ENCODE results near the gene FAM8A1. TPM values are rescaled to one million over a fixed set of nuclear protein-coding genes. Genes with fewer than 3 reads are reported as not detected.
A peak's percentile ranks its signal among the peaks of the same experiment; 100 is the strongest.
"Not testable (repeated sequence)": the region's sequence is repeated elsewhere in the genome, so short reads cannot be mapped to it uniquely, and the experiment has no call there.

FAM8A1 gene
- total RNA-seq, 1 donor from 2014 or later = 18.3 TPM

DNA sequence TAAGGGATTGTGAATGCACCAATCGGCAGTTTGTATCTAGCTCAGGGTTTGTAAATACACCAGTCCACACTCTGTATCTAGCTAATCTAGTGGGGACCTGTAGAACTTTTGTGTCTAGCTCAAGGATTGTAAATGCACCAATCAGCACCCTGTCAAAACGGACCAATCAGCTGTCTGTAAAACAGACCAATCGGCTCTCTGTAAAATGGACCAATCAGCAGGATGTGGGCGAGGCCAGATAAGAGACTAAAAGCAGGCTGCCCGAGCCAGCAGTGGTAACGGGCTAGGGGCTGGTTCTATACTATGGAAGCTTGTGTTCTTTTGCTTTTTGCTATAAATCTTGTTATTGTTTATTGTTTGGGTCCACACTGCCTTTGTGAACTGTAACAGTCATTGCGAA lies 18.8 kb upstream of the FAM8A1 start:
- H3K9ac ChIP-seq (ENCODE audit: low read depth in 1 of 3, low read length in 3 of 3); H3K36me3 ChIP-seq (ENCODE audit: control insufficient read depth in 3 of 3, insufficient read depth in 3 of 3, low read length in 3 of 3); H3K4me3 ChIP-seq (ENCODE audit: low read length in 3 of 3); H3K27me3 ChIP-seq (ENCODE audit: control insufficient read depth in 3 of 3, insufficient read depth in 3 of 3, low read length in 3 of 3); H3K9me3 ChIP-seq (ENCODE audit: control insufficient read depth in 3 of 3, low read length in 3 of 3): not testable (repeated sequence)
- peak overlapping the region; percentile 51 for H3K27ac ChIP-seq (ENCODE audit: low read depth, low read length)
- peaks cover 8 to 11% (median 8%) of the 10 kb centered on the region in 3 donors for H3K4me1 ChIP-seq (ENCODE audit: control insufficient read depth in 3 of 3, insufficient read depth in 3 of 3, low read length in 3 of 3)

DNA sequence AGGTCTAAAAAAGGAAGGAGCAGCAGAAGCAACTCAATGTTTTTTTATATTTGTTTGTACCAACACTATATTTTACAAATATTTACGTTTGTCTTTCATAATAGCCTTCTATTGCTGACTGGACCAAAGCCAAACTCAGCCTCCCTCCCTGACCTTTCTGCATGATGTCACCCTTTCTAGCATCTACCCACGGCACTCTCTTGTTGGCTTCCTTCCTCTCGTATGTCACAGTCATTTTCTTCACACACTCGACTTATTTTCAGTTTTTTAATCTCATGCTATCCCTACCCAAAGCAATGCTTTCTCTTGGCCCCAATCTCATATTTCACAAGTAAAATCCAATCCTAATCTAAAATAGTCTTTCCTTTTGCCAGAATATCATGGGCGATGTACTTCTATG lies 16.3 kb upstream of the FAM8A1 start:
- Histone ChIP-seq H3K9me3 (ENCODE audit: control insufficient read depth in 3 of 3, low read length in 3 of 3) (no peaks in the 10 kb centered on the region), H3K27ac (ENCODE audit: low read depth, low read length) (peak overlapping the region; percentile 67), H3K27me3 (ENCODE audit: control insufficient read depth in 3 of 3, insufficient read depth in 3 of 3, low read length in 3 of 3) (no peaks in the 10 kb centered on the region), H3K4me3 (ENCODE audit: low read length in 3 of 3) (peak overlapping the region in 2 of 3 donors; percentile 0 to 35), H3K36me3 (ENCODE audit: control insufficient read depth in 3 of 3, insufficient read depth in 3 of 3, low read length in 3 of 3) (no peaks in the 10 kb centered on the region), H3K4me1 (ENCODE audit: control insufficient read depth in 3 of 3, insufficient read depth in 3 of 3, low read length in 3 of 3) (peaks cover 8 to 11% (median 8%) of the 10 kb centered on the region in 3 donors), H3K9ac (ENCODE audit: low read depth in 1 of 3, low read length in 3 of 3) (peak overlapping the region; percentile 66 to 86 (median 69))

DNA sequence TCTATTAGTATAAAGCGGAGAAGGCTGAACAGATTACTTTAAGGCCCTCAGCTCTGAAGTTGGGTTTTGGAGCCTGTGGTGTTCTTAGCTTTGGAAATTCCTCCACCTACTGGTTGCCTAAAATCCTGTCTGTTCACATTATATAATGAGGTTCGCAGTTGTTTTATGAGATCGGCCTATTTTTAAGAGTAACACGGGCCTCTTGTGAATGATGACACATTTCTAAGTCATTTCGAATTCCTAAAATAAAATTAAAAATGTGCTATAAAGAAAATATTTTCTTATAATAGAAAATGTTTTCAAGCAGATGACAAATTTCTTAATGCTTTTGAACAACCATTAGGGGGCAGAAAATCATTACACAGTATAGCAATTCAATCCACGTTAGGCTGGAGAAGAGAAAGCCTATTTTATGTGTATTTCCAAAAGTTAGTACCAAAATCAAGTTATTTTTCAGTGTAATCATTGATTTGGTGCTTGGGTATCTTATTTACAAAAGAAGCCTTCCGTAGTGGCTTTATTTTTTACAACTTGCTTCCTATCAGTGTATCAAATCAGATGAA lies 15.8 kb upstream of the FAM8A1 start:
- Histone ChIP-seq H3K9ac (ENCODE audit: low read depth in 1 of 3, low read length in 3 of 3) (peak overlapping the region; percentile 66 to 86 (median 69)), H3K9me3 (ENCODE audit: control insufficient read depth in 3 of 3, low read length in 3 of 3) (no peaks in the 10 kb centered on the region), H3K27ac (ENCODE audit: low read depth, low read length) (peak overlapping the region; percentile 67), H3K36me3 (ENCODE audit: control insufficient read depth in 3 of 3, insufficient read depth in 3 of 3, low read length in 3 of 3) (no peaks in the 10 kb centered on the region), H3K4me1 (ENCODE audit: control insufficient read depth in 3 of 3, insufficient read depth in 3 of 3, low read length in 3 of 3) (peaks cover 8 to 11% (median 8%) of the 10 kb centered on the region in 3 donors), H3K4me3 (ENCODE audit: low read length in 3 of 3) (peak overlapping the region in 1 of 3 donors; percentile 54), H3K27me3 (ENCODE audit: control insufficient read depth in 3 of 3, insufficient read depth in 3 of 3, low read length in 3 of 3) (no peaks in the 10 kb centered on the region)

DNA sequence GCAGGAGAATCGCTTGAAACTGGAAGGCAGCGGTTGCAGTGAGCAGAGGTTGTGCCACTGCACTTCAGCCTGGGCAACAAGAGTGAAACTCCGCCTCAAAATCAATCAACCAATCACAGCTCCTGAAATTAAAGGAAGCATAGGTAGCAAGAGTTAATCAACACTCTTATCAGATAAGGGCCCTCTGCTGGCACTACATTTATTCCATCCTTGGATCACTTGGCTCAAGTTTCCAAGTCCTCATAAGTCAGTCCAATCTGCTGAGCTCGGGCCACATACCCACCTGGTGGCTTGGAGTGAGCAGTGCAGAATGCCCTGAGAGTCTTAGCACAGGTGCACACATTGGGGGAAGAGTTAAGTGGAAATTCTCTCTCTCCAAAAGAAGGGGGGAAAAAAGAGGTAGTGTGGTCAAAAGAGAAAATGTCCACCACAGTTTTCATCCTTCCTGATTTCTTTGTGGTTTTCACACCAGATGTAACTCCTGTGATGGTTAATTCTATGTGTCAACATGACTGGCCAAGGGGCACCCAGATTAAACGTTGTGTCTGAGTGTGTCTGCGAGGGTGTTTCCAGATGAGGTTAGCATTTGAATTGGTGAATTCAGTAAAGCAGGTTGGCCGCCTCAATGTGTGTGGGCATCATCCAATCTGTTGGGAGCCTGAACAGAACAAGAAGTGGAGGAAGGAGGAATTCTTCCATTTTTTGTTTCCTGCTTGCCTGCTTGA lies 14.2 kb upstream of the FAM8A1 start:
- Histone ChIP-seq H3K4me1 (ENCODE audit: control insufficient read depth in 3 of 3, insufficient read depth in 3 of 3, low read length in 3 of 3) (peaks cover 8 to 11% (median 8%) of the 10 kb centered on the region in 3 donors), H3K9ac (ENCODE audit: low read depth in 1 of 3, low read length in 3 of 3) (no peak overlapping the region), H3K4me3 (ENCODE audit: low read length in 3 of 3) (no peak overlapping the region), H3K9me3 (ENCODE audit: control insufficient read depth in 3 of 3, low read length in 3 of 3) (no peaks in the 10 kb centered on the region), H3K27me3 (ENCODE audit: control insufficient read depth in 3 of 3, insufficient read depth in 3 of 3, low read length in 3 of 3) (no peaks in the 10 kb centered on the region), H3K27ac (ENCODE audit: low read depth, low read length) (no peak overlapping the region), H3K36me3 (ENCODE audit: control insufficient read depth in 3 of 3, insufficient read depth in 3 of 3, low read length in 3 of 3) (no peaks in the 10 kb centered on the region)

DNA sequence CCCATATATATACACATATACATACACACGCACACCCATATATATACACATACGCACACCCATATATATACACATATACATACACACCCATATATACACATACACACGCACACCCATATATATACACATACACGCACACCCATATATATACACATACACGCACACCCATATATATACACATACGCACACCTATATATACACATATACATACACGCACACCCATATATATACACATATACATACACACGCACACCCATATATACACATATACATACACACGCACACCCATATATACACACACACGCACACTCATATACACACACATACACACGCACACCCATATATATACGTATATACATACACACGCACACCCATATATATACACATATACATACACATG lies 13.5 kb upstream of the FAM8A1 start:
- H3K27me3 ChIP-seq (ENCODE audit: control insufficient read depth in 3 of 3, insufficient read depth in 3 of 3, low read length in 3 of 3); H3K9me3 ChIP-seq (ENCODE audit: control insufficient read depth in 3 of 3, low read length in 3 of 3); H3K9ac ChIP-seq (ENCODE audit: low read depth in 1 of 3, low read length in 3 of 3); H3K4me3 ChIP-seq (ENCODE audit: low read length in 3 of 3); H3K36me3 ChIP-seq (ENCODE audit: control insufficient read depth in 3 of 3, insufficient read depth in 3 of 3, low read length in 3 of 3); H3K27ac ChIP-seq (ENCODE audit: low read depth, low read length): not testable (repeated sequence)
- peaks cover 8 to 11% (median 8%) of the 10 kb centered on the region in 3 donors for H3K4me1 ChIP-seq (ENCODE audit: control insufficient read depth in 3 of 3, insufficient read depth in 3 of 3, low read length in 3 of 3)

DNA sequence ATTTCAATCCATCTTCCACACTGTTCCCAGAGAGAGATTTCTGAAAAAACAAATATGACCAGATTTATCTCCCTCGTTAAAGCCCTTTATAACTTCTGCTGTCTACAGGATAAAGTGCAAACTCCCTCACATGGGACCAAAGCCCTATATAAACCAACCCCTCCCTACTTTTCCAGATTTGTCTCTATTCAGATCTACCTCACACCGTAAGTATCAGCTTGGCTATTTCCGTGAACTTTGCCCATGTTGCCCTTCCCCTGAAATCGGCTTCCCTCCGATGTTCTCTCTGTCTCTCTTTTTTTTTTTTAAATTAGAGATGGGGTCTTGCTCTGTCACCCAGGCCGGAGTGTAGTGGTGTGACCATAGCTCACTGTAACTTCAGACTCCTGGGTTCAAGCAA lies 12.1 kb upstream of the FAM8A1 start:
- H3K27me3 ChIP-seq (ENCODE audit: control insufficient read depth in 3 of 3, insufficient read depth in 3 of 3, low read length in 3 of 3) = no peaks in the 10 kb centered on the region
- no peaks in the 10 kb centered on the region for H3K9me3 ChIP-seq (ENCODE audit: control insufficient read depth in 3 of 3, low read length in 3 of 3)
- H3K9ac ChIP-seq (ENCODE audit: low read depth in 1 of 3, low read length in 3 of 3) = no peak overlapping the region
- H3K27ac ChIP-seq (ENCODE audit: low read depth, low read length) = no peak overlapping the region
- peaks cover 8 to 11% (median 8%) of the 10 kb centered on the region in 3 donors for H3K4me1 ChIP-seq (ENCODE audit: control insufficient read depth in 3 of 3, insufficient read depth in 3 of 3, low read length in 3 of 3)
- no peak overlapping the region for H3K4me3 ChIP-seq (ENCODE audit: low read length in 3 of 3)
- H3K36me3 ChIP-seq (ENCODE audit: control insufficient read depth in 3 of 3, insufficient read depth in 3 of 3, low read length in 3 of 3) = no peaks in the 10 kb centered on the region

DNA sequence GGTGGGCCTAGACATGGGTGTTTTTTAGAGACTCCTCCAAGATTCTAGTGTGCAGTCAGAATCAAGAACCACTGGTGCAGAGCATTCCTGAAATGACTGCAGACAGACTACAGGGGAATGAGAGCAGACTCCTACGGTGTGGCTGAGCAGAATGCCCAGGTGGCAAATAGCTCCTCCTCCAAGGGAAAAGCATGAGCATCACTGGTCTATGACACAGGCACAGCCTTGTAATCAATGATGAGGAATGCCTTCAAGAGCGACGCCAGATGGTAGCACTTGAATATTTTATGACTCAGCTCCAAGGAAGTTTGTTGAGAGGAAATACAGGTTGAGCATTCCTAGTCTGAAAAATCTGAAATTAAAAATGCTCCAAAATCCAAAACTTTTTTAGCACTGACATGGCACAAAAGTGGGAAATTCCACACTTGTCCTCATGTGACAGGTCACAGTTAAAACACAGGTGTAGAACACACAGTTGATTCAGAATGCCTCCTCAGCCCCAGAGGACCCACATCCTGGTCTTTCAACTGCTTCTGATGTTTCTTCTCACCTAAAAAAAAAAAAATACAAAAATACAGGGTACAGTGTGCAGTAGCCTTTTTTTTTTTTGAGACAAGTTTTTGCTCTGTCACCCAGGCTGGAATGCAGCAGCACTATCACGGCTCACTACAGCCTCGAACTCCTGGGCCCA lies 10.6 kb upstream of the FAM8A1 start:
- no peak overlapping the region for H3K9ac ChIP-seq (ENCODE audit: low read depth in 1 of 3, low read length in 3 of 3)
- H3K27me3 ChIP-seq (ENCODE audit: control insufficient read depth in 3 of 3, insufficient read depth in 3 of 3, low read length in 3 of 3) = no peaks in the 10 kb centered on the region
- peaks cover 0 to 2% (median 0%) of the 10 kb centered on the region in 3 donors for H3K4me1 ChIP-seq (ENCODE audit: control insufficient read depth in 3 of 3, insufficient read depth in 3 of 3, low read length in 3 of 3)
- no peak overlapping the region for H3K27ac ChIP-seq (ENCODE audit: low read depth, low read length)
- H3K36me3 ChIP-seq (ENCODE audit: control insufficient read depth in 3 of 3, insufficient read depth in 3 of 3, low read length in 3 of 3) = no peaks in the 10 kb centered on the region
- H3K9me3 ChIP-seq (ENCODE audit: control insufficient read depth in 3 of 3, low read length in 3 of 3) = no peaks in the 10 kb centered on the region
- H3K4me3 ChIP-seq (ENCODE audit: low read length in 3 of 3) = no peak overlapping the region

DNA sequence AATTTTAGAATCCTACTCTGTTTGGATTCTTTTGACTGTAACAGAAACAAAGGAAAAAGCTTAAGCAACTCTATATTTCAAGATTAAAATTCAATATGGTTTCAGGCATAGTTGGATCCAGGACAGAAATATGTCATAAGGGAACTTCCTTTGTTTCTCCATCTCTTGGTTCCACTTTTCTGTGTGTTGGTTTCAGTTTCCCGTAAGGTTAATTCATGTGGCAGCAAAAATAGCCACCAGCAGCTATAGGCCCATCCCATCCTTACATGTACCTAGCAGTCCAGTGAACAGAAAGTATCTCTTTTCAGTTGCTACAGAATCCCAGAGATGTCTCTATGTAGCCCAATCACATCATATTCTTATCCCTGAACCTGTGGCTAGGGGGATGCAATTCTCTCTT lies 8.8 kb upstream of the FAM8A1 start:
- Histone ChIP-seq H3K4me1 (ENCODE audit: control insufficient read depth in 3 of 3, insufficient read depth in 3 of 3, low read length in 3 of 3) (no peaks in the 10 kb centered on the region), H3K4me3 (ENCODE audit: low read length in 3 of 3) (no peak overlapping the region), H3K36me3 (ENCODE audit: control insufficient read depth in 3 of 3, insufficient read depth in 3 of 3, low read length in 3 of 3) (no peaks in the 10 kb centered on the region), H3K9ac (ENCODE audit: low read depth in 1 of 3, low read length in 3 of 3) (no peak overlapping the region), H3K27ac (ENCODE audit: low read depth, low read length) (no peak overlapping the region), H3K27me3 (ENCODE audit: control insufficient read depth in 3 of 3, insufficient read depth in 3 of 3, low read length in 3 of 3) (no peaks in the 10 kb centered on the region), H3K9me3 (ENCODE audit: control insufficient read depth in 3 of 3, low read length in 3 of 3) (no peaks in the 10 kb centered on the region)

DNA sequence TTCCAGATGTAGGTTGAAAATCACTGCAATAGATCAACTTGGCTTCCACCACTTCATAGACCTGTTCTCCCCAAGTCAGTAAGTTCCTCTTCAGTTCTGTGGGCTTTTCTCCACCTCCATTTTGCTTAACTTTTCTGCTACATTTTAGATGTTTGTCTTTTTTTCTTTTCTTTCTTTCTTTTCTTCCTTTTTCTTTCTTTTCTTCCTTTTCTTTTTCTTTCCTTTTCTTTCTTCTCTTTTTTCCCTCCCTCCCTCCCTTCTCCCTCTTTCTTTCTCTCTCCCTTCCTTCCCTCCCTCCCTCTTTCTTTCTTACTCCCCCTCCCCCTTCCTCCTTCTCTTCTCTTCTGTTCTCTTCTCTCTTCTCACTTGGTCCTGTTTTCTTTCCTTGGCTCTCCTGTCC lies 6.9 kb upstream of the FAM8A1 start:
- Histone ChIP-seq H3K36me3 (ENCODE audit: control insufficient read depth in 3 of 3, insufficient read depth in 3 of 3, low read length in 3 of 3) (no peaks in the 10 kb centered on the region), H3K9me3 (ENCODE audit: control insufficient read depth in 3 of 3, low read length in 3 of 3) (no peaks in the 10 kb centered on the region), H3K27me3 (ENCODE audit: control insufficient read depth in 3 of 3, insufficient read depth in 3 of 3, low read length in 3 of 3) (no peaks in the 10 kb centered on the region), H3K9ac (ENCODE audit: low read depth in 1 of 3, low read length in 3 of 3) (no peak overlapping the region), H3K4me3 (ENCODE audit: low read length in 3 of 3) (no peak overlapping the region), H3K4me1 (ENCODE audit: control insufficient read depth in 3 of 3, insufficient read depth in 3 of 3, low read length in 3 of 3) (no peaks in the 10 kb centered on the region), H3K27ac (ENCODE audit: low read depth, low read length) (no peak overlapping the region)

DNA sequence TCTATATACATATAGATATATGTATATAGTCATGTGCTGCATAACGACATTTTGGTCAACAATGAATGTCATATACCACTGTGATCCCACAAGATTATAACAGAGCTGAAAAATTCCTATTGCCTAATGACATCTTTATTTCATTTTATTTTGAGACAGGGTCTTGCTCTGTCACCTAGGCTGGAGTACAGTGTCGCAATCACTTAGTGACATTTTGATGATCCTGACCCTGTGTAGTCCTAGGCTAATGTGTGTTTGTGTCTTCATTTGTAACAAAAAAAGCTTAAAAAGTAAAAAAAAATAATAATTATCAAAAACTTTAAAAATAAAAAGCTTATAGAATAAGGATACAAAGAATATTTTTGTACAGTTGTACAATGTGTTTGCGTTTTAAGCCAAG lies 4.0 kb upstream of the FAM8A1 start:
- H3K4me3 ChIP-seq (ENCODE audit: low read length in 3 of 3) = no peak overlapping the region

More for the DNA sequence above, 4.0 kb upstream of the FAM8A1 start:
- Histone ChIP-seq H3K4me1 (ENCODE audit: control insufficient read depth in 3 of 3, insufficient read depth in 3 of 3, low read length in 3 of 3) (peaks cover 2 to 6% (median 3%) of the 10 kb centered on the region in 3 donors), H3K9me3 (ENCODE audit: control insufficient read depth in 3 of 3, low read length in 3 of 3) (no peaks in the 10 kb centered on the region), H3K36me3 (ENCODE audit: control insufficient read depth in 3 of 3, insufficient read depth in 3 of 3, low read length in 3 of 3) (no peaks in the 10 kb centered on the region), H3K27me3 (ENCODE audit: control insufficient read depth in 3 of 3, insufficient read depth in 3 of 3, low read length in 3 of 3) (no peaks in the 10 kb centered on the region), H3K9ac (ENCODE audit: low read depth in 1 of 3, low read length in 3 of 3) (no peak overlapping the region), H3K27ac (ENCODE audit: low read depth, low read length) (no peak overlapping the region)
